ENCODE data around the gene G6PD. TPM values are rescaled to one million over a fixed set of nuclear protein-coding genes. Genes with fewer than 3 reads are reported as not detected.

G6PD gene
- polyA plus RNA-seq, 2 of the 4 experiments (the other 2 are of a cell fraction): 692 to 1,409 TPM

DNA sequence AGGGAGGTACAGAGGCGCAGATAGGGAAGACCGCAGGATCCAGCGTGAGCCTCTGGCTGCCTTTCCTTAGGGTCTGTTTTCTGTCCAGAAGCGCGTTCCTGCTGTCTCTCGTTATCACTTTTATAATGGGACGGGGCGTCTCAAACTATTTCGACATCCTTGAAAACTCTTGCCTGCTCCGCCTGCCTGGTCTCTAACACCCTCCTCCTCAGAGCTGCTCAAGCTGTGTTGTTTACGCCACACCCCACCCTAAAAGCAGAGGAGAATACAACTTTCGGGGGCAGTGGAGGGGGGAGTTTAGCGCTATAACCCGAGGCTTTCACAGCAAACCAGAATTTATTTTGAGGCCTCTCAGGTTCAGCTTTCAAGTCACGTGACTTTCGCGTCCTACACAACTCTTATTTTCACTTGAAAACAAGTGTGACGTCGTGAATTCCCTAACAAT, 30.0 kb downstream of the G6PD start:
- DNase-seq (ENCODE audit: low read depth in 1 of 2, low spot score in 1 of 2) (no peak), ATAC-seq (peak; percentile 14), FAIRE-seq (no peak)
- peak overlapping the region; percentile 70 to 86 for H3K27ac ChIP-seq
- peaks cover 10% of the 10 kb centered on the region; the same call in 2 of the 3 replicates for H3K4me1 ChIP-seq
- WGBS (ENCODE audit: missing lambda C conversion rate): 49% methylated on average over 19 of the region's 19 CpGs
- H3K4me2 ChIP-seq: peak overlapping the region; percentile 79
- TF ChIP-seq FOSB (CRISPR knock-in tag; IDR thresholded peaks at IDR 0.05): no peak
- peak overlapping the region; percentile 41 for H3K4me3 ChIP-seq
- ChIA-PET CTCF (interaction anchor here (1.7 to 2.4 kb wide), 2 partner anchors 10 to 143 kb away, joined by 3 to 8 read pairs; no protein-coding TSS in a partner anchor), POLR2A (interaction anchor here (0.6 to 1.3 kb wide), 6 partner anchors 9 to 143 kb away, joined by 3 to 6 read pairs (median 4); partner anchors contain the start of gene SLC10A3)
- no peaks in the 10 kb centered on the region for H3K9me3 ChIP-seq

DNA sequence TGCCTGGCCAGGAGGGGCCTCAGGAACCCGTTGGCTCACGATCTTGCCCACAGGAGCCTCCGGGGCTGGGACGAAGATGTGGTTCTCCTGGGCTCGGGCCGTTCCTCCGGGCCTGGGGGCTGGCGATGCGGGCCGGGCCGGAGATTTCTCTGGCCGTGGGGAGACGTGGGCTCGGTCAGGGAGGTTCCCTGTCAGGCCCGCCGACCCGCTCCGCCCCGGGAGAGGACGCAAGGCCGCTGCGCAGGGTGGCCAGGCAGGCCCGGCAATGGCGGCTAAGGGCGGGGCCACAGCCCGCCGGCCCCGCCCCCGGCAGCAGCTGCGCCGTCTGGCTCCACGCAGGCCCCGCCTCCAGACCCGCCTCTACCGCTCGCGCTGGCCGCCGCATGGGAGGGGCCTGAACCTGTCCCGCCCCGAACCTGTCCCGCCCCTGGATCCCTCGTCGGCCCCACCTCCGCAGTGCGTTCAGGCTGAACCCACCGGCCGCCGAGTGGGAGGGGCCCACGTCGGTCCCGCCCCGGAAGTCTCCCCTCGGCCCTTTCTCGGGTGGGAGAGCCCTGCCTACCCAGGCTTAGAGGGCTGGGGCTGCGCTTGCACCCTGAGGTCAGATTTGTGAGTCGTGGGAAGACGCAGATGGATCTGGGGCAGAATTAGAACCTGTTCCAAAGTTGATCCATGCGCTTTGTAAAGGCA, 30.5 kb downstream of the G6PD start, which contains the start of gene FAM3A:
FAM3A (minus strand) TSS at position 267 of the 690 bp plus-strand sequence. CDS start 460 bp downstream, outside the sequence.
- TF ChIP-seq CBX2 (IDR thresholded peaks at IDR 0.05; ENCODE audit: borderline replicate concordance, low read depth): no peak
- TF ChIP-seq, protein P1, sequence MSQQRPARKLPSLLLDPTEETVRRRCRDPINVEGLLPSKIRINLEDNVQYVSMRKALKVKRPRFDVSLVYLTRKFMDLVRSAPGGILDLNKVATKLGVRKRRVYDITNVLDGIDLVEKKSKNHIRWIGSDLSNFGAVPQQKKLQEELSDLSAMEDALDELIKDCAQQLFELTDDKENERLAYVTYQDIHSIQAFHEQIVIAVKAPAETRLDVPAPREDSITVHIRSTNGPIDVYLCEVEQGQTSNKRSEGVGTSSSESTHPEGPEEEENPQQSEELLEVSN (IDR thresholded peaks at IDR 0.05; ENCODE audit: borderline replicate concordance, low read depth): 0 out of 2 replicates have a peak, but pooled peaks have one; percentile 35
- TF ChIP-seq HDAC2 (IDR thresholded peaks at IDR 0.05): no peak
- TF ChIP-seq, protein P2, sequence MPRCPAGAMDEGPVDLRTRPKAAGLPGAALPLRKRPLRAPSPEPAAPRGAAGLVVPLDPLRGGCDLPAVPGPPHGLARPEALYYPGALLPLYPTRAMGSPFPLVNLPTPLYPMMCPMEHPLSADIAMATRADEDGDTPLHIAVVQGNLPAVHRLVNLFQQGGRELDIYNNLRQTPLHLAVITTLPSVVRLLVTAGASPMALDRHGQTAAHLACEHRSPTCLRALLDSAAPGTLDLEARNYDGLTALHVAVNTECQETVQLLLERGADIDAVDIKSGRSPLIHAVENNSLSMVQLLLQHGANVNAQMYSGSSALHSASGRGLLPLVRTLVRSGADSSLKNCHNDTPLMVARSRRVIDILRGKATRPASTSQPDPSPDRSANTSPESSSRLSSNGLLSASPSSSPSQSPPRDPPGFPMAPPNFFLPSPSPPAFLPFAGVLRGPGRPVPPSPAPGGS (IDR thresholded peaks at IDR 0.05): peak; percentile 51; the same call in 1 of the 3 replicates
- TF ChIP-seq POLR2A (IDR thresholded peaks at IDR 0.05; ENCODE audit: low read length): peak; percentile 76
- TF ChIP-seq PHF8 (IDR thresholded peaks at IDR 0.05; ENCODE audit: borderline replicate concordance, low read depth): peak; percentile 73; the same call in 1 of the 2 replicates
- TF ChIP-seq HEYL (CRISPR knock-in tag; IDR thresholded peaks at IDR 0.05): no peak
- TF ChIP-seq JUN (IDR thresholded peaks at IDR 0.05): peak in 1 of 2 experiments; percentile 49; a peak in 1 of 5 replicates
- TF ChIP-seq POLR2AphosphoS2 (conservative IDR thresholded peaks at IDR 0.05; ENCODE audit: low read length): peak; percentile 84; the same call in 1 of the 2 replicates
- ChIA-PET CTCF (interaction anchor here (1.6 to 2.4 kb wide), 3 partner anchors 10 to 143 kb away, joined by 3 to 8 read pairs (median 5); no protein-coding TSS in a partner anchor), POLR2A (interaction anchor here (0.6 to 1.3 kb wide), 5 partner anchors 9 to 143 kb away, joined by 3 to 6 read pairs (median 4); partner anchors contain the start of gene SLC10A3)
- peak within 1 kb of the TSS; percentile 79 for H3K4me2 ChIP-seq
- FAIRE-seq: peak; percentile 97
- H3K27ac ChIP-seq: peak within 1 kb of the TSS; percentile 86 to 91
- H3K4me1 ChIP-seq: peaks cover 10% of the 10 kb centered on the region; the same call in 2 of the 3 replicates
- 13% methylated on average over 3 of the region's 59 CpGs for WGBS (ENCODE audit: missing lambda C conversion rate)
- ATAC-seq: peak; percentile 84 to 92
- H3K9me3 ChIP-seq: no peaks in the 10 kb centered on the region
- peak; percentile 45 to 92 for DNase-seq (ENCODE audit: low read depth in 1 of 2, low spot score in 1 of 2)
- H3K4me3 ChIP-seq: peak within 1 kb of the TSS; percentile 69

DNA sequence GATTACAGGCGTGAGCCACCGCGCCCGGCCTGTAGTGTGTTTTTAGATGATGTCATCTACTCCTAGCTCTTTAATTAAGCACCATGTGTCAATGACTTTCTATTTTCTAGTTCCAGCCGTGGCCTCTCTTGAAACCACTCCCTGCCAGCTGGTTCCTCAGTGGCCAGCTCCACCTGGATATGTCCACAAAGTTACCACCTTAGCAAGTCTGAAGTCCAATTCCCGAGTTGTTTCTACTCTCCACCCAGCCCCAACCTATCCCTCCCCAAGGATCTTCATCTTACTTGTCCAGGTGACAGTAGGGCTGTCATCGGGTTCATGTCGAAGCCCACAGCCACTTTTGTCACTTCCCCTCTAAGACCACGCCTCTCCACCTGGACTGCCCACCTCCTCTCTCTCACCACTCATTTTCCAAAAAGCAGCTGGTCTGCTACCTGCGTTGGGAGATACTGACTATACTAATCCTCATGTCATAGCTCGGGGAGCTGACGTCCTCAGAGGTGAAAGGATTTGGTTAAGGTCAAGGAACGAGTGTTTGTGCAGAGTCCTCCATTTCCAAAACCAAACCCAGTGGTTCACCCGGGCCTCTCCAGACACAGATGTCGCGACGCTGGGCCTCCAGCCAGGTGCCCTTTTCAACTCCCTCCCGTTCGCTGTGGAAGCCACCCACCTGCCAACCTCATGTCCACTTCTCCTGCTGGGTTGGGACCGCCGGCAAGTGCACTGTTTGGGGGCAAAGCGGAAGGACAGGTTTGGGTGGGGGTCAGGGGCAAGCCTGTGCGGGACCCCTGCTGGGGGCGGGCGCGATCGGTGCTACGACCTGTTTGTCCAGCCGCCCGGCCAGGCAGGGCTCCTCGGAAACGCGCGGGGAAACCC, 31.3 kb downstream of the G6PD start:
- ChIA-PET CTCF (interaction anchor here (0.6 to 1.6 kb wide), 3 partner anchors 12 to 14 kb away, joined by 3 to 5 read pairs (median 3); no protein-coding TSS in a partner anchor), POLR2A (interaction anchor here (0.9 to 1.3 kb wide), 4 partner anchors 16 to 142 kb away, joined by 3 to 6 read pairs (median 4); partner anchors contain the start of gene SLC10A3)
- peak; percentile 5 to 9; a peak in 5 of 6 replicates for ATAC-seq
- Histone ChIP-seq H3K4me1 (peaks cover 10% of the 10 kb centered on the region; the same call in 2 of the 3 replicates), H3K27ac (peak overlapping the region; percentile 86 to 91), H3K4me3 (peak overlapping the region; percentile 69), H3K9me3 (no peaks in the 10 kb centered on the region), H3K4me2 (peak overlapping the region; percentile 75)
- no peak for FAIRE-seq
- TF ChIP-seq, protein P2 (IDR thresholded peaks at IDR 0.05): 0 out of 3 replicates have a peak, but pooled peaks have one; percentile 3
- TF ChIP-seq HOXA7 (CRISPR knock-in tag; IDR thresholded peaks at IDR 0.05) (no peak), CEBPB (IDR thresholded peaks at IDR 0.05) (no peak), KDM1A (IDR thresholded peaks at IDR 0.05; ENCODE audit: low read depth) (no peak), CBX8 (IDR thresholded peaks at IDR 0.05) (no peak)
- DNase-seq (ENCODE audit: low read depth in 1 of 2, low spot score in 1 of 2): no peak
- WGBS (ENCODE audit: missing lambda C conversion rate): 39% methylated on average over 19 of the region's 34 CpGs

Measured in A549 (cell line).